Loucy (cell line): ENCODE measurements around the gene CDYL.

Experiments
- CTCF ChIP-seq: fragments of 200-600 bp; sonication (generic); conservative IDR thresholded peaks from 2 replicates; pipeline ENCODE4 v1.5.1; 2014; ENCODE audit warnings: mild to moderate bottlenecking, antibody characterized with exemption, low read length
- EZH2phosphoT487 ChIP-seq: fragments of 200-600 bp; IDR thresholded peaks from 2 replicates; pipeline ENCODE4 v1.6.1; 2018; ENCODE audit warnings: antibody characterized with exemption, mild to moderate bottlenecking, moderate library complexity, borderline replicate concordance

- TF ChIP-seq CTCF (no peak), EZH2phosphoT487 (no peak)
Measured at GRCh38 chr6:4809999-4810918, 34.1 kb downstream of the CDYL start.
